Left ventricle myocardium superior (tissue), 1 donor: ENCODE results near the gene WDR13. TPM values are rescaled to one million over a fixed set of nuclear protein-coding genes. Genes with fewer than 3 reads are reported as not detected.
"Not testable (repeated sequence)": the region's sequence is repeated elsewhere in the genome, so short reads cannot be mapped to it uniquely, and the experiment has no call there.

Experiments
- ATAC-seq: fragments of 200-7000 bp; cut with Tn5 transposase; one replicate; pipeline ENCODE4 v1.9.1; 2020; ENCODE audit warnings: mild to moderate bottlenecking, moderate library complexity
- DNase-seq: peaks from one replicate; pipeline ENCODE4 v3.0.0-alpha.2; 2020
- intact Hi-C: fragments of 100-400 bp; cut with micrococcal nuclease; formaldehyde crosslinking; loops from one replicate; pipeline ENCODE4 v1.11.0; 2022
- total RNA-seq: library from RNA; stranded (reverse); fragmentation: NEBNext Ultra II Directional; extraction: Animal tissue kit (Norgen Biotek cat#: 25700); gene quantifications from one replicate; pipeline ENCODE4 v1.2.1, GENCODE V29; 2021
- donor health status: DM: no; HTN: yes; CAD: no; lungs with severe emphysema.

Gene WDR13
- total RNA-seq, 1 donor from 2014 or later: 164 TPM

GRCh38 chrX:48636776-48637175 lies 39.5 kb downstream of the WDR13 start:
- ATAC-seq (no peak), DNase-seq (no peak)
- intact Hi-C loops: no loop called here

GRCh38 chrX:48645669-48646068 lies 48.4 kb downstream of the WDR13 start:
- ATAC-seq (no peak), DNase-seq (no peak)
- intact Hi-C loops: no loop called here

GRCh38 chrX:48648336-48648751 lies 51.1 kb downstream of the WDR13 start:
- peak; percentile 28 for DNase-seq
- peak; percentile 78 for ATAC-seq
- intact Hi-C loops: no loop called here

GRCh38 chrX:48649102-48649501 lies 51.8 kb downstream of the WDR13 start:
- intact Hi-C loops: no loop called here
- no peak for DNase-seq

GRCh38 chrX:48652055-48652579 lies 54.8 kb downstream of the WDR13 start:
- intact Hi-C loops, ATAC-seq, DNase-seq: not testable (repeated sequence)

More at GRCh38 chrX:48649102-48649501, 51.8 kb downstream of the WDR13 start:
- no peak for ATAC-seq

- intact Hi-C loops: not testable (repeated sequence)
Observed at GRCh38 chrX:48654746-48655145, 57.5 kb downstream of the WDR13 start.

More at GRCh38 chrX:48654746-48655145, 57.5 kb downstream of the WDR13 start:
- not testable (repeated sequence) for ATAC-seq, DNase-seq

Other genes starting within 250 kb of the WDR13 start
- gene SSX3, start 240.8 kb upstream of the WDR13 start, total RNA-seq: not detected
- not detected for gene SSX4, start 214.0 kb upstream of the WDR13 start, total RNA-seq
- gene SSX4B, start 185.5 kb upstream of the WDR13 start, total RNA-seq: not detected
- 0.50 TPM for gene SLC38A5, start 127.2 kb upstream of the WDR13 start, total RNA-seq
- 15.1 TPM for gene FTSJ1, start 121.3 kb upstream of the WDR13 start, total RNA-seq
- 13.2 TPM for gene PORCN, start 88.5 kb upstream of the WDR13 start, total RNA-seq
- 55.4 TPM for gene EBP, start 75.7 kb upstream of the WDR13 start, total RNA-seq
- 15.4 TPM for gene TBC1D25, start 57.8 kb upstream of the WDR13 start, total RNA-seq
- gene RBM3, start 23.0 kb upstream of the WDR13 start, total RNA-seq: 103 TPM
- gene WAS, start 86.3 kb downstream of the WDR13 start, total RNA-seq: 2.6 TPM
- 2.4 TPM for gene SUV39H1, start 99.2 kb downstream of the WDR13 start, total RNA-seq
- not detected for gene GLOD5, start 164.3 kb downstream of the WDR13 start, total RNA-seq
- gene GATA1, start 189.1 kb downstream of the WDR13 start, total RNA-seq: not detected
- gene HDAC6, start 204.6 kb downstream of the WDR13 start, total RNA-seq: 44.4 TPM
- not detected for gene ERAS, start 229.0 kb downstream of the WDR13 start, total RNA-seq
- 0.32 TPM for gene PCSK1N, start 238.1 kb downstream of the WDR13 start, total RNA-seq